Brain microvascular endothelial cell (primary cell): ENCODE data around the gene LRRC28.

Source experiments
- DNase-seq: peaks from one replicate; pipeline ENCODE4 v3.0.0-alpha.2; 2020
- H3K27ac ChIP-seq: fragments of 250-450 bp; sonication (Bioruptor Pico); 2 replicates; pipeline ENCODE4 v1.5.1; 2020; ENCODE audit warnings: mild to moderate bottlenecking, moderate library complexity
- H3K27me3 ChIP-seq: fragments of 250-450 bp; sonication (Bioruptor Pico); replicated peaks from 2 replicates; pipeline ENCODE4 v1.5.1; 2020; ENCODE audit warnings: mild to moderate bottlenecking
- H3K36me3 ChIP-seq: fragments of 250-450 bp; sonication (Bioruptor Pico); replicated peaks from 2 replicates; pipeline ENCODE4 v1.5.1; 2020; ENCODE audit warnings: mild to moderate bottlenecking
- H3K4me3 ChIP-seq: 2 replicates; pipeline ENCODE4 v1.5.1; 2011; ENCODE audit warnings: low read depth, mild to moderate bottlenecking, control low read depth, low read length, moderate library complexity
- CTCF ChIP-seq: IDR thresholded peaks from 2 replicates; pipeline ENCODE4 v1.5.1; 2011; ENCODE audit warnings: low read depth, mild to moderate bottlenecking, moderate library complexity, low read length, control low read depth, inconsistent platforms; ENCODE audit errors: missing control alignments
- in situ Hi-C: cut with HindIII; loops from 2 replicates; pipeline ENCODE4 v1.10.0; 2017; ENCODE audit warnings: low sequenced_read_pairs, low pct_ligation_motif_present

The LRRC28 gene

GRCh38 chr15:99211926-99212325 is 39.4 kb upstream of the LRRC28 start:
- H3K27me3 ChIP-seq, result no peaks in the 10 kb centered on the region
- no peak overlapping the region for H3K4me3 ChIP-seq
- H3K27ac ChIP-seq, result no peak overlapping the region
- peak; percentile 11 for DNase-seq
- in situ Hi-C loops, result loop anchor here (25.0 kb wide), 1 partner anchor 100 kb away; the partner anchor contains the start of gene SYNM
- peaks cover 3% of the 10 kb centered on the region for H3K36me3 ChIP-seq
- TF ChIP-seq CTCF, result no peak

- in situ Hi-C loops, result loop anchor here (25.0 kb wide), 1 partner anchor 100 kb away; the partner anchor contains the start of gene SYNM
- H3K4me3 ChIP-seq, result no peak overlapping the region
- TF ChIP-seq CTCF, result no peak
- H3K36me3 ChIP-seq, result peaks cover 3% of the 10 kb centered on the region
- no peaks in the 10 kb centered on the region for H3K27me3 ChIP-seq
- H3K27ac ChIP-seq, result no peak overlapping the region
- DNase-seq, result peak; percentile 66
Observed at GRCh38 chr15:99212406-99212805, 38.9 kb upstream of the LRRC28 start.

- in situ Hi-C loops, result loop anchor here (25.0 kb wide), 1 partner anchor 101 kb away; the partner anchor contains the start of gene SYNM
Observed at GRCh38 chr15:99213187-99213811, 38.0 kb upstream of the LRRC28 start.

GRCh38 chr15:99224372-99225214 is 26.7 kb upstream of the LRRC28 start:
- Histone ChIP-seq H3K27ac (no peak overlapping the region), H3K4me3 (no peak overlapping the region), H3K27me3 (no peaks in the 10 kb centered on the region), H3K36me3 (peaks cover 24% of the 10 kb centered on the region)
- TF ChIP-seq CTCF, result no peak
- in situ Hi-C loops, result loop anchor here (25.0 kb wide), 1 partner anchor 112 kb away; the partner anchor contains the start of gene SYNM
- no peak for DNase-seq

More at GRCh38 chr15:99213187-99213811, 38.0 kb upstream of the LRRC28 start:
- H3K36me3 ChIP-seq, result peaks cover 10% of the 10 kb centered on the region
- H3K27me3 ChIP-seq, result no peaks in the 10 kb centered on the region
- H3K4me3 ChIP-seq, result no peak overlapping the region
- TF ChIP-seq CTCF, result peak; percentile 96
- no peak overlapping the region for H3K27ac ChIP-seq
- DNase-seq, result peak; percentile 78

GRCh38 chr15:99226802-99227201 is 24.5 kb upstream of the LRRC28 start:
- in situ Hi-C loops, result no loop called here

More at GRCh38 chr15:99226802-99227201, 24.5 kb upstream of the LRRC28 start:
- H3K4me3 ChIP-seq, result no peak overlapping the region
- H3K36me3 ChIP-seq, result peaks cover 18% of the 10 kb centered on the region
- H3K27ac ChIP-seq, result no peak overlapping the region
- no peak for DNase-seq
- TF ChIP-seq CTCF, result no peak
- no peaks in the 10 kb centered on the region for H3K27me3 ChIP-seq
